ENCODE data around the gene DST.

Gene DST

GRCh38 chr6:56479381-56479780 lies 163.3 kb downstream of the DST start:
- DNase-seq = no peak

GRCh38 chr6:56478202-56478601 lies 164.5 kb downstream of the DST start:
- no peak for DNase-seq

- peak in 1 of 2 donors; percentile 3 for DNase-seq
Measured at GRCh38 chr6:56477241-56477640, 165.4 kb downstream of the DST start.

GRCh38 chr6:56475736-56476457 lies 166.8 kb downstream of the DST start:
- DNase-seq = no peak

- DNase-seq = no peak
Measured at GRCh38 chr6:56474532-56474931, 168.2 kb downstream of the DST start.

- DNase-seq = no peak
Measured at GRCh38 chr6:56463443-56463842, 179.2 kb downstream of the DST start.

GRCh38 chr6:56459030-56459805 lies 183.5 kb downstream of the DST start:
- no peak for DNase-seq

- no peak for DNase-seq
Measured at GRCh38 chr6:56458324-56458884, 184.3 kb downstream of the DST start.

GRCh38 chr6:56456785-56457184 lies 185.9 kb downstream of the DST start:
- no peak for DNase-seq

GRCh38 chr6:56450882-56451739 lies 191.6 kb downstream of the DST start:
- no peak for DNase-seq

- no peak for DNase-seq
Measured at GRCh38 chr6:56450376-56450775, 192.3 kb downstream of the DST start.

- no peak for DNase-seq
Measured at GRCh38 chr6:56448046-56448445, 194.6 kb downstream of the DST start.

GRCh38 chr6:56445818-56446217 lies 196.9 kb downstream of the DST start:
- no peak for DNase-seq

- DNase-seq = no peak
Measured at GRCh38 chr6:56444855-56445254, 197.8 kb downstream of the DST start.

GRCh38 chr6:56440551-56440981 lies 202.1 kb downstream of the DST start:
- no peak for DNase-seq

GRCh38 chr6:56437171-56437900 lies 205.4 kb downstream of the DST start:
- DNase-seq = no peak

GRCh38 chr6:56435754-56436153 lies 206.9 kb downstream of the DST start:
- DNase-seq = no peak

GRCh38 chr6:56435326-56435725 lies 207.4 kb downstream of the DST start:
- no peak for DNase-seq

- DNase-seq = no peak
Measured at GRCh38 chr6:56434606-56435005, 208.1 kb downstream of the DST start.

- no peak for DNase-seq
Measured at GRCh38 chr6:56433119-56433518, 209.6 kb downstream of the DST start.

GRCh38 chr6:56432194-56432593 lies 210.5 kb downstream of the DST start:
- no peak for DNase-seq

Data from hippocampal formation (tissue), 2 donors.